K562 (cell line): ENCODE measurements around the gene SPTA1. TPM values are rescaled to one million over a fixed set of nuclear protein-coding genes. Genes with fewer than 3 reads are reported as not detected.

Source experiments
- ATAC-seq: fragments of 200-7000 bp; cut with Tn5 transposase; 3 replicates; pipeline ENCODE4 v1.9.1; 2020; ENCODE audit warnings: moderate library complexity
- BruUV-seq: library from RNA; stranded (reverse); fragments of 400-500 nt; replicated peaks from 2 replicates; lab custom pipeline; 2021; lab: Mats Ljungman, UMichigan
- CTCF ChIA-PET: fragments of 300-600 bp; formaldehyde crosslinking; extraction: SDS; loops from one replicate; lab custom pipeline; 2021; ENCODE audit warnings: low intra/inter-chr PET ratio; lab: Yijun Ruan, JAX
- POLR2A ChIA-PET: fragments of 300-600, 350-650 bp; sonication (Branson Sonifier 250); formaldehyde crosslinking; extraction: SDS; loops from one replicate; lab custom pipeline; 2021; ENCODE audit warnings: antibody characterized with exemption, inconsistent platforms; lab: Yijun Ruan, JAX
- DNase-seq, 4 experiments: peaks; one replicate each; pipeline versions ENCODE4 v3.0.0 to v3.0.0-alpha.2; 2011 to 2018; ENCODE audit warnings: low spot score in 3 of 4, mixed read lengths in 3 of 4; ENCODE audit errors: extremely low read depth in 1 of 4
- FAIRE-seq: peaks from 2 replicates; lab custom pipeline; 2011; peaks lifted over from hg19 to GRCh38; lab: Jason Lieb, UNC
- H2AFZ ChIP-seq: 2 replicates; pipeline ENCODE4 v1.6.0; 2011; ENCODE audit warnings: low read depth, low read length, control low read depth, inconsistent platforms
- H3K27ac ChIP-seq: fragments of 200-600 bp; 3 replicates; pipeline ENCODE4 v1.8.0; 2011; ENCODE audit warnings: low read depth, mild to moderate bottlenecking, control low read depth, inconsistent platforms, low read length, moderate library complexity, mixed read lengths; ENCODE audit errors: extremely low read depth
- H3K27me3 ChIP-seq, 2 experiments: fragments of 300-600 bp in 1 of 2; 2 replicates in 1 of 2; 3 replicates in 1 of 2; pipeline versions ENCODE4 v1.6.0 to v1.8.0; 2011; ENCODE audit warnings: inconsistent platforms in 2 of 2, low read length in 2 of 2, mild to moderate bottlenecking in 1 of 2, mixed read lengths in 1 of 2, moderate library complexity in 1 of 2; ENCODE audit not compliant: control insufficient read depth in 2 of 2, insufficient read depth in 2 of 2
- H3K36me3 ChIP-seq: fragments of 300-600 bp; 3 replicates; pipeline ENCODE4 v1.8.0; 2011; ENCODE audit warnings: mild to moderate bottlenecking, low read length, inconsistent platforms; ENCODE audit not compliant: control insufficient read depth, insufficient read depth
- H3K4me1 ChIP-seq, 2 experiments: fragments of 200-600 bp in 1 of 2; replicated peaks in 1 of 2; 2 replicates in 1 of 2; 3 replicates in 1 of 2; pipeline versions ENCODE4 v1.5.1 to v1.8.0; 2011; ENCODE audit warnings: inconsistent platforms in 2 of 2, low read length in 2 of 2, mild to moderate bottlenecking in 1 of 2, mixed read lengths in 1 of 2, moderate library complexity in 1 of 2; ENCODE audit not compliant: control insufficient read depth in 2 of 2, insufficient read depth in 2 of 2
- H3K4me2 ChIP-seq: 2 replicates; pipeline ENCODE4 v1.6.1; 2011; ENCODE audit warnings: low read length, control low read depth, inconsistent platforms, mixed read lengths; ENCODE audit not compliant: insufficient read depth
- H3K4me3 ChIP-seq: fragments of 200-600 bp; sonication (generic), shearing (Covaris generic); 2 replicates; pipeline ENCODE4 v1.5.1; 2016; ENCODE audit warnings: control low read depth, inconsistent platforms
- H3K79me2 ChIP-seq: fragments of 200-600 bp; 3 replicates; pipeline ENCODE4 v1.8.0; 2011; ENCODE audit warnings: low read length, inconsistent platforms; ENCODE audit not compliant: control insufficient read depth, insufficient read depth
- H3K9ac ChIP-seq, 2 experiments: 2 replicates each; pipeline versions ENCODE4 v1.6.0 to v1.6.1; 2011; ENCODE audit warnings: low read depth in 2 of 2, low read length in 2 of 2, control low read depth in 1 of 2, inconsistent platforms in 1 of 2, mild to moderate bottlenecking in 1 of 2, mixed read lengths in 1 of 2; ENCODE audit not compliant: insufficient read depth in 1 of 2
- H3K9me1 ChIP-seq: one replicate; pipeline ENCODE4 v1.6.0; 2011; ENCODE audit warnings: inconsistent platforms, mild to moderate bottlenecking, low read length, moderate library complexity; ENCODE audit not compliant: control insufficient read depth, insufficient read depth
- H3K9me3 ChIP-seq: replicated peaks from 2 replicates; pipeline ENCODE4 v1.5.1; 2011; ENCODE audit warnings: low read depth, low read length, inconsistent platforms; ENCODE audit not compliant: control insufficient read depth, insufficient read depth
- H4K20me1 ChIP-seq: replicated peaks from 2 replicates; pipeline ENCODE4 v1.6.1; 2011; ENCODE audit warnings: low read length, inconsistent platforms, mixed read lengths; ENCODE audit not compliant: control insufficient read depth, insufficient read depth
- CEBPB ChIP-seq: fragments of 450-650 bp; IDR thresholded peaks from 2 replicates; pipeline ENCODE4 v1.6.1; 2016; ENCODE audit warnings: missing genetic modification characterization, missing compliant biosample characterization
- EP300 ChIP-seq: IDR thresholded peaks from 2 replicates; pipeline ENCODE4 v1.6.1; 2012; ENCODE audit warnings: low read length, improper control_type of control experiment
- KAT7 ChIP-seq: sonication (generic); formaldehyde crosslinking; IDR thresholded peaks from 2 replicates; pipeline ENCODE4 v1.8.0; 2022; ENCODE audit warnings: missing genetic modification reagents, mild to moderate bottlenecking, borderline replicate concordance
- RBM15 ChIP-seq: fragments of 200-400 bp; formaldehyde crosslinking; IDR thresholded peaks from 2 replicates; pipeline ENCODE4 v1.6.1; 2018; ENCODE audit warnings: mild to moderate bottlenecking, low read length, moderate library complexity; ENCODE audit not compliant: insufficient read depth
- REST ChIP-seq, 2 experiments: fragments of 450-650 bp; formaldehyde crosslinking in 1 of 2; IDR thresholded peaks; 2 replicates each; pipeline versions ENCODE4 v1.4.0 to v1.6.1; 2014 to 2020; ENCODE audit warnings: mild to moderate bottlenecking in 2 of 2, borderline replicate concordance in 1 of 2, low read depth in 1 of 2
- SMARCA4 ChIP-seq: fragments of 450-650 bp; IDR thresholded peaks from 2 replicates; pipeline ENCODE4 v1.6.1; 2016
- SRF ChIP-seq, 2 experiments: fragments of 250-450, 450-650 bp in 1 of 2; sonication (Bioruptor Pico) in 1 of 2; sonication (generic) in 1 of 2; formaldehyde crosslinking; IDR thresholded peaks; 2 replicates each; pipeline versions ENCODE4 v1.5.0 to v1.5.1; 2020 to 2022; ENCODE audit warnings: mild to moderate bottlenecking in 1 of 2, missing genetic modification reagents in 1 of 2
- TGIF2 ChIP-seq: sonication (generic); formaldehyde crosslinking; IDR thresholded peaks from 2 replicates; pipeline ENCODE4 v1.8.1; 2022; ENCODE audit warnings: mild to moderate bottlenecking, missing genetic modification reagents, moderate library complexity
- ZBTB8A ChIP-seq: fragments of 450-650 bp; IDR thresholded peaks from 2 replicates; pipeline ENCODE4 v1.6.1; 2018; ENCODE audit warnings: mild to moderate bottlenecking, moderate library complexity; ENCODE audit not compliant: partially characterized antibody
- ZNF511 ChIP-seq: sonication (generic); formaldehyde crosslinking; IDR thresholded peaks from 2 replicates; pipeline ENCODE4 v1.8.0; 2022; ENCODE audit warnings: mild to moderate bottlenecking, missing genetic modification reagents
- WGBS: fragments of 100-300 bp; shearing (Covaris generic); methylation state at CpG from one replicate; pipeline ENCODE4 v1.1.6; 2016; ENCODE audit warnings: low coverage, mixed read lengths; ENCODE audit not compliant: insufficient coverage; ENCODE audit errors: missing lambda C conversion rate; 5-methylcytosine and 5-hydroxymethylcytosine counted together
- in situ Hi-C: fragments of 300-500 bp; cut with MboI; formaldehyde crosslinking; loops from 4 replicates; pipeline ENCODE4 v1.15.0; 2018; ENCODE audit warnings: inconsistent platforms, mixed read lengths
- intact Hi-C: fragments of 100-400 bp; cut with micrococcal nuclease; formaldehyde crosslinking; loops from 2 replicates; pipeline ENCODE4 v1.14.2; 2022
- polyA plus RNA-seq, 8 experiments: library from polyadenylated mRNA; depleted of rRNA in 4 of 8; stranded (reverse) in 5 of 8; unstranded in 3 of 8; fragments of >200 nt; fragmentation: Nextera tagmentation in 2 of 8; fragmentation: Illumina TruSeq in 1 of 8; extraction: Ambion mirVana in 2 of 8; extraction: Trizol in 1 of 8; gene quantifications; 2 replicates each; pipeline versions ENCODE4 v1.2.1 to v1.2.3, GENCODE V29; 2011 to 2014; ENCODE audit warnings: inconsistent platforms in 1 of 8, missing spikeins in 1 of 8
- total RNA-seq, 7 experiments: library from RNA; depleted of rRNA in 6 of 7; stranded (reverse); fragments of >200 nt in 6 of 7; fragmentation: Illumina TruSeq in 2 of 7; extraction: Trizol in 2 of 7; gene quantifications; 2 replicates each; pipeline versions ENCODE4 v1.2.1 to v1.2.3, GENCODE V29; 2011 to 2021; ENCODE audit warnings: low replicate concordance in 1 of 7

Gene SPTA1
- total and polyA plus RNA-seq, 9 of the 15 experiments (the other 6 are each of a cell fraction or from before 2014, with no cell fraction given) = 11.0 to 62.1 (median 45.9) TPM

GRCh38 chr1:158613764-158614163 lies 72.8 kb downstream of the SPTA1 start:
- no peak overlapping the region for H3K4me2 ChIP-seq
- no peak for ATAC-seq

GRCh38 chr1:158611916-158612315 lies 74.6 kb downstream of the SPTA1 start:
- Histone ChIP-seq H3K9me1 (no peaks in the 10 kb centered on the region), H3K9me3 (no peaks in the 10 kb centered on the region), H3K4me3 (no peak overlapping the region), H2AFZ (no peak overlapping the region), H3K4me1 (no peaks in the 10 kb centered on the region), H3K79me2 (no peaks in the 10 kb centered on the region), H3K36me3 (peaks cover 59% of the 10 kb centered on the region), H3K27me3 (no peaks in the 10 kb centered on the region), H3K27ac (no peak overlapping the region), H3K4me2 (no peak overlapping the region), H3K9ac (no peak overlapping the region), H4K20me1 (no peaks in the 10 kb centered on the region)
- CTCF ChIA-PET = no interaction called here
- 69% methylated on average over 3 of the region's 3 CpGs for WGBS
- FAIRE-seq = no peak
- no TSS peak for BruUV-seq
- no peak for DNase-seq
- POLR2A ChIA-PET = no interaction called here
- in situ Hi-C loops (no loop called here), intact Hi-C loops (no loop called here)
- ATAC-seq = no peak
- TF ChIP-seq EP300 (no peak), REST (IDR thresholded peaks at IDR 0.05; ENCODE audit: borderline replicate concordance) (no peak), REST (CRISPR knock-in tag; IDR thresholded peaks at IDR 0.05; ENCODE audit: low read depth) (no peak), ZNF511 (no peak), ZBTB8A (no peak), CEBPB (tag) (no peak)

More at GRCh38 chr1:158613764-158614163, 72.8 kb downstream of the SPTA1 start:
- Histone ChIP-seq H3K36me3 (peaks cover 77% of the 10 kb centered on the region), H3K4me1 (no peaks in the 10 kb centered on the region), H3K79me2 (no peaks in the 10 kb centered on the region), H3K27me3 (no peaks in the 10 kb centered on the region), H3K4me3 (no peak overlapping the region), H3K27ac (no peak overlapping the region), H4K20me1 (no peaks in the 10 kb centered on the region), H2AFZ (no peak overlapping the region), H3K9me3 (no peaks in the 10 kb centered on the region), H3K9me1 (no peaks in the 10 kb centered on the region), H3K9ac (no peak overlapping the region)
- TF ChIP-seq KAT7 (no peak), SRF (CRISPR knock-in tag; IDR thresholded peaks at IDR 0.05) (no peak), RBM15 (no peak), SMARCA4 (no peak), TGIF2 (CRISPR knock-in tag) (no peak)
- no TSS peak for BruUV-seq
- WGBS = 83% methylated on average over 3 of the region's 3 CpGs
- intact Hi-C loops = no loop called here
- ChIA-PET POLR2A (interaction anchor here (1.2 kb wide), 1 partner anchor 13 kb away, joined by 4 read pairs; no protein-coding TSS in a partner anchor), CTCF (no interaction called here)
- in situ Hi-C loops = no loop called here
- no peak for DNase-seq
- no peak for FAIRE-seq
